COR-L47 (cell line): ENCODE data around the gene PIGP.
"Not testable (repeated sequence)": the region's sequence is repeated elsewhere in the genome, so short reads cannot be mapped to it uniquely, and the experiment has no call there.

Experiments
- DNase-seq: peaks from one replicate; lab custom pipeline; 2025; lab: John Stamatoyannopoulos, UW

PIGP gene

GRCh38 chr21:37044643-37045042 lies 28.2 kb downstream of the PIGP start:
- DNase-seq: no peak

GRCh38 chr21:37043818-37044217 lies 29.1 kb downstream of the PIGP start:
- DNase-seq: no peak

GRCh38 chr21:37041706-37042271 lies 31.1 kb downstream of the PIGP start:
- DNase-seq: peak; percentile 10

- no peak for DNase-seq
These were observed 32.7 kb downstream of the PIGP start for GRCh38 chr21:37040212-37040611.

GRCh38 chr21:37039411-37040075 lies 33.3 kb downstream of the PIGP start:
- no peak for DNase-seq

GRCh38 chr21:37036177-37036576 lies 36.7 kb downstream of the PIGP start:
- no peak for DNase-seq

- not testable (repeated sequence) for DNase-seq
These were observed 38.5 kb downstream of the PIGP start for GRCh38 chr21:37034394-37034793.

- no peak for DNase-seq
These were observed 39.9 kb downstream of the PIGP start for GRCh38 chr21:37032877-37033471.

GRCh38 chr21:37032293-37032692 lies 40.6 kb downstream of the PIGP start:
- no peak for DNase-seq

GRCh38 chr21:37030864-37031263 lies 42.0 kb downstream of the PIGP start:
- DNase-seq: no peak

- no peak for DNase-seq
These were observed 44.3 kb downstream of the PIGP start for GRCh38 chr21:37028570-37028969.

- DNase-seq: no peak
These were observed 46.4 kb downstream of the PIGP start for GRCh38 chr21:37026499-37026898.

GRCh38 chr21:37017951-37018679 lies 54.8 kb downstream of the PIGP start:
- DNase-seq: no peak
